ENCODE data around the gene MBNL2.
"Not testable (repeated sequence)": the region's sequence is repeated elsewhere in the genome, so short reads cannot be mapped to it uniquely, and the experiment has no call there.

MBNL2 gene

GRCh38 chr13:97332742-97333141 lies 110.6 kb downstream of the MBNL2 start:
- DNase-seq = no peak

GRCh38 chr13:97333983-97334382 lies 111.8 kb downstream of the MBNL2 start:
- no peak for DNase-seq

- DNase-seq = no peak
Observed at GRCh38 chr13:97334690-97335089, 112.6 kb downstream of the MBNL2 start.

GRCh38 chr13:97335488-97336134 lies 113.5 kb downstream of the MBNL2 start:
- DNase-seq = no peak

- no peak for DNase-seq
Observed at GRCh38 chr13:97337985-97338499, 115.9 kb downstream of the MBNL2 start.

GRCh38 chr13:97338571-97338970 lies 116.4 kb downstream of the MBNL2 start:
- DNase-seq = no peak

- DNase-seq = no peak
Observed at GRCh38 chr13:97339019-97339987, 117.2 kb downstream of the MBNL2 start.

- no peak for DNase-seq
Observed at GRCh38 chr13:97339988-97340749, 118.0 kb downstream of the MBNL2 start.

GRCh38 chr13:97341135-97341534 lies 119.0 kb downstream of the MBNL2 start:
- DNase-seq = no peak

- no peak for DNase-seq
Observed at GRCh38 chr13:97342136-97342535, 120.0 kb downstream of the MBNL2 start.

- DNase-seq = no peak
Observed at GRCh38 chr13:97342936-97343335, 120.8 kb downstream of the MBNL2 start.

- DNase-seq = peak; percentile 53
Observed at GRCh38 chr13:97344265-97345175, 122.4 kb downstream of the MBNL2 start.

- no peak for DNase-seq
Observed at GRCh38 chr13:97346097-97346496, 124.0 kb downstream of the MBNL2 start.

- no peak for DNase-seq
Observed at GRCh38 chr13:97346561-97347254, 124.6 kb downstream of the MBNL2 start.

GRCh38 chr13:97347255-97347932 lies 125.3 kb downstream of the MBNL2 start:
- DNase-seq = no peak

- DNase-seq = no peak
Observed at GRCh38 chr13:97348569-97349100, 126.5 kb downstream of the MBNL2 start.

- DNase-seq = not testable (repeated sequence)
Observed at GRCh38 chr13:97352012-97352411, 129.9 kb downstream of the MBNL2 start.

GRCh38 chr13:97352815-97353214 lies 130.7 kb downstream of the MBNL2 start:
- DNase-seq = no peak

GRCh38 chr13:97353927-97354675 lies 132.0 kb downstream of the MBNL2 start:
- DNase-seq = no peak

- no peak for DNase-seq
Observed at GRCh38 chr13:97354808-97355207, 132.7 kb downstream of the MBNL2 start.

Data from CD4-positive, alpha-beta T cell treated with Interleukin-21 for 1 hour (primary cell).